ENCODE results near the gene ACSBG1.

Gene ACSBG1

GRCh38 chr15:78233496-78233895 lies 869 bp downstream of the ACSBG1 start:
- H3K36me3 ChIP-seq (ENCODE audit: insufficient read depth, low read length), result no peaks in the 10 kb centered on the region
- no peaks in the 10 kb centered on the region for H3K9me3 ChIP-seq (replicated peaks; ENCODE audit: low read length)
- no peak overlapping the region for H3K9ac ChIP-seq (ENCODE audit: low read depth, low read length)
- H3K4me3 ChIP-seq (ENCODE audit: low read length), result no peak overlapping the region
- H3K27me3 ChIP-seq (ENCODE audit: control insufficient read depth, insufficient read depth, low read length), result peaks cover 69% of the 10 kb centered on the region
- H3K4me2 ChIP-seq (ENCODE audit: low read length), result no peak overlapping the region
- no peaks in the 10 kb centered on the region for H3K4me1 ChIP-seq (ENCODE audit: control insufficient read depth, insufficient read depth, low read length)

- no peak overlapping the region for H3K4me3 ChIP-seq (ENCODE audit: low read length)
- no peak overlapping the region for H3K9ac ChIP-seq (ENCODE audit: low read depth, low read length)
- no peak overlapping the region for H3K4me2 ChIP-seq (ENCODE audit: low read length)
- no peaks in the 10 kb centered on the region for H3K36me3 ChIP-seq (ENCODE audit: insufficient read depth, low read length)
- no peaks in the 10 kb centered on the region for H3K9me3 ChIP-seq (replicated peaks; ENCODE audit: low read length)
- H3K27me3 ChIP-seq (ENCODE audit: control insufficient read depth, insufficient read depth, low read length), result peaks cover 74% of the 10 kb centered on the region
- H3K4me1 ChIP-seq (ENCODE audit: control insufficient read depth, insufficient read depth, low read length), result no peaks in the 10 kb centered on the region
These were observed 1.4 kb downstream of the ACSBG1 start for GRCh38 chr15:78232951-78233350.

GRCh38 chr15:78229431-78230406 lies 4.6 kb downstream of the ACSBG1 start:
- no peaks in the 10 kb centered on the region for H3K4me1 ChIP-seq (ENCODE audit: control insufficient read depth, insufficient read depth, low read length)
- peaks cover 51% of the 10 kb centered on the region for H3K27me3 ChIP-seq (ENCODE audit: control insufficient read depth, insufficient read depth, low read length)
- no peak overlapping the region for H3K4me2 ChIP-seq (ENCODE audit: low read length)
- no peaks in the 10 kb centered on the region for H3K9me3 ChIP-seq (replicated peaks; ENCODE audit: low read length)
- H3K9ac ChIP-seq (ENCODE audit: low read depth, low read length), result no peak overlapping the region
- H3K36me3 ChIP-seq (ENCODE audit: insufficient read depth, low read length), result no peaks in the 10 kb centered on the region
- no peak overlapping the region for H3K4me3 ChIP-seq (ENCODE audit: low read length)

DNA sequence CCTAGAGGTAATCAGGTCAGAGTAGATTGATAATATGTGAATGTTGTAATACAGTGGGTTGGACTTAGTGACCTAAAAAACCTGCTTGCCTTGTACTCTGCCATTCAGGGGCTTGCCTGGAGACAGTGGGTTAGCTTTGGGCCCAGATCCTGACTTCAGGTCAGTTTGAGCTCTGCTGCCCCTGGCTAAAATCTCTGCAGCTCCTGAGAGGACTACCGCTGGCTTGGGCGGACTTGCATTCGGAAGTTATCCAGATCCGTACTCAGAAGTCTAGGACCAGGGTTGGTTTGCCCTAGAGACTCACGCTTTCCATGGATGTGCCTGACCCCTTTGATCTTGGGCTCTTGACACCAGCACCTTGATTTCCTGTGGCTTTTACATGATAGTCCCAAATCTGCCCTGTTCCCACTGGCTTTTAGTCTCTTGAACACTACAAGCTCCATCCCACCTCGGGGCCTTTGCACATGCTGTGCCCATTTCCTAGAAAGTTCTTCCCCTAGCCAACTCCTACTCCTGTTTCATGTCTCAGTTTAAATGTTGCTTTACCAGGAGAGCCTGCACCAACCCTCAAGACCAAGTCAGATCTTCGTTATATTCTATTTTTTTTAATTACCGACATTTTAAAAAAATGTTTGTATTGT lies 5.9 kb downstream of the ACSBG1 start:
- H3K4me3 ChIP-seq (ENCODE audit: low read length), result no peak overlapping the region
- no peak overlapping the region for H3K4me2 ChIP-seq (ENCODE audit: low read length)
- H3K9ac ChIP-seq (ENCODE audit: low read depth, low read length), result no peak overlapping the region
- peaks cover 44% of the 10 kb centered on the region for H3K27me3 ChIP-seq (ENCODE audit: control insufficient read depth, insufficient read depth, low read length)
- no peaks in the 10 kb centered on the region for H3K36me3 ChIP-seq (ENCODE audit: insufficient read depth, low read length)
- H3K4me1 ChIP-seq (ENCODE audit: control insufficient read depth, insufficient read depth, low read length), result no peaks in the 10 kb centered on the region
- no peaks in the 10 kb centered on the region for H3K9me3 ChIP-seq (replicated peaks; ENCODE audit: low read length)

DNA sequence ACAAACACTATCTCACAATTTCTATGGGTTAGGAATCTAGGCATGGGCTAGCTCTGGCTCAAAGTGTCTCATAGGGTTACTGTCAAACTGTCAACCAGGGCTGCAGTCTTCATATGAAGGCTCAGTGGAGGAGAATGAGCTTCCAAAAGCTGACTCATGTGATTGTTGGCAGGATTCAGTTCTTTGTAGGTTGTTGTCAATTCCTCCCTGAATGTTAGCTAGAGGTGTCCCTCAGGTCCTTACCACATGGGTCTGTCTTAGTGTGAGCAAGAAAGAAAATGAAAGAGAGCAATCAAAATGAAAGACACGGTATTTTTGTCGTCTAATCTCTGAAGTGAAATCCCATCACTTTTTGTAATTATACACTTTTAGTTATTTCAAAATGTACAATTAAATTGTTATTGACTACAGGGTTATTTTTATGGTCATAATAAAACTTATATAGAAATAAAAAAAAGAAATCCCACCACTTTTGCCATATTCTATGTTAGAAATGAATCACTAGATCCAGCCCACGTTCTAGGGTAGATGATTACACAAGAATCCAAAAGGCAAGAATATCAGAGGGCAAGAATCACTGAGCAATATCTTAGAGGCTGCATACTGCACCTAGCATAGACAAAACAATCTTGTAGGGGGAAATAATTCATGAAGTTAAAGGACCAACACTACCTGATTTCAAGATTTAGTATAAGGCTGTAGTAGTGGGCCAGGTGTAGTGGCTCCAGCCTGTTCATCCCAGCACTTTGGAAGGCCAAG lies 8.4 kb downstream of the ACSBG1 start:
- Histone ChIP-seq H3K4me3 (ENCODE audit: low read length) (no peak overlapping the region), H3K36me3 (ENCODE audit: insufficient read depth, low read length) (no peaks in the 10 kb centered on the region), H3K4me1 (ENCODE audit: control insufficient read depth, insufficient read depth, low read length) (no peaks in the 10 kb centered on the region), H3K9ac (ENCODE audit: low read depth, low read length) (no peak overlapping the region), H3K4me2 (ENCODE audit: low read length) (no peak overlapping the region), H3K9me3 (replicated peaks; ENCODE audit: low read length) (no peaks in the 10 kb centered on the region), H3K27me3 (ENCODE audit: control insufficient read depth, insufficient read depth, low read length) (peaks cover 31% of the 10 kb centered on the region)

DNA sequence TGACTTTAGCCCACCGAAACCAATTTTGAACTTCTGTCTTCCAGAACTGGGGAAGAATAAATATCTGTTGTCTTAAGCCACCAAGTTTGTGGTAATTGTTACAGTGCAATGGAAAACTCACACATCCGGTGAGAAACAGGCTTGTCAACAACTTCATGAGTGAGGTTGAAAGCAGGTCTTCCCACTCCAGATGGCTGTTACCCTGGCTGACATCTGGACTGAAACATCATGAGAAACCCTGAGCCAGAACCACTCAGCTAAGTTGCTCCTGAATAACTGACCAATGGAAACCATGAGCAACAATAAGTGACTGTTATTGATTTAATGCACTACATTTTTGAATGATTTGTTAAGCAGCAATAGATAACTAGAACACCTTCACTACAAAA lies 10.3 kb downstream of the ACSBG1 start:
- Histone ChIP-seq H3K4me2 (ENCODE audit: low read length) (no peak overlapping the region), H3K9me3 (replicated peaks; ENCODE audit: low read length) (no peaks in the 10 kb centered on the region), H3K9ac (ENCODE audit: low read depth, low read length) (no peak overlapping the region)

DNA sequence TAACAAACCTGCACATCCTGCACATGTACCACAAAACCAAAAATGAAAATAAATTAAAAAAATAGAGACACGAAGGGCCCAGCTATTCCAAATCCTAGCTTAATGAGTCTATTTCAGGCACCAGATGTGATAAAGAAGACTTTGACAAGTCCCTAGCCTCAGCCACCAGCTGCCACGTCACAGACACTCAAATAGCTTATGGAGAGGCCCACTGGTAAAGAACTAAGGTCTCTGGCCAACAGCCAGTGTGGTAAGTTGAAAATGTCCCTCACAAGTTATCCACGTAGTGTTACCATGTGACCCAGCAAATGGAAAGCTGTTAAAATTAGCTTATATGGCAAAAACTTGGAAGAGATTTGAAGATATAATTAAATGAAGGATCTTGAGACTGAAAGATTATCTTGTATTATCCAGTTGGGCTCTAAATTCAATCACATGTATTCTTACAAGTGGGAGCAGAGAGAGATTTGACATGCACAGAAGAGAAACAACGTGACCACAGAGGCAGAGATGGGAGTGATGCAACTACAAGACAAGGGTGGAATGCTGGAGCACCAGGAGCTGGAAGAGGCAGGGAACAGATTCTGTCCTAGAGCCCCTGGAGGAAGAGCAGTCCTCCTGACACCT lies 10.9 kb downstream of the ACSBG1 start:
- H3K9ac ChIP-seq (ENCODE audit: low read depth, low read length), result no peak overlapping the region
- H3K4me3 ChIP-seq (ENCODE audit: low read length), result no peak overlapping the region
- H3K9me3 ChIP-seq (replicated peaks; ENCODE audit: low read length), result no peaks in the 10 kb centered on the region
- no peaks in the 10 kb centered on the region for H3K4me1 ChIP-seq (ENCODE audit: control insufficient read depth, insufficient read depth, low read length)
- H3K27me3 ChIP-seq (ENCODE audit: control insufficient read depth, insufficient read depth, low read length), result peaks cover 15% of the 10 kb centered on the region
- no peak overlapping the region for H3K4me2 ChIP-seq (ENCODE audit: low read length)
- H3K36me3 ChIP-seq (ENCODE audit: insufficient read depth, low read length), result no peaks in the 10 kb centered on the region

More for the DNA sequence above, 10.3 kb downstream of the ACSBG1 start:
- peaks cover 18% of the 10 kb centered on the region for H3K27me3 ChIP-seq (ENCODE audit: control insufficient read depth, insufficient read depth, low read length)
- H3K36me3 ChIP-seq (ENCODE audit: insufficient read depth, low read length), result no peaks in the 10 kb centered on the region
- H3K4me3 ChIP-seq (ENCODE audit: low read length), result no peak overlapping the region
- H3K4me1 ChIP-seq (ENCODE audit: control insufficient read depth, insufficient read depth, low read length), result no peaks in the 10 kb centered on the region

DNA sequence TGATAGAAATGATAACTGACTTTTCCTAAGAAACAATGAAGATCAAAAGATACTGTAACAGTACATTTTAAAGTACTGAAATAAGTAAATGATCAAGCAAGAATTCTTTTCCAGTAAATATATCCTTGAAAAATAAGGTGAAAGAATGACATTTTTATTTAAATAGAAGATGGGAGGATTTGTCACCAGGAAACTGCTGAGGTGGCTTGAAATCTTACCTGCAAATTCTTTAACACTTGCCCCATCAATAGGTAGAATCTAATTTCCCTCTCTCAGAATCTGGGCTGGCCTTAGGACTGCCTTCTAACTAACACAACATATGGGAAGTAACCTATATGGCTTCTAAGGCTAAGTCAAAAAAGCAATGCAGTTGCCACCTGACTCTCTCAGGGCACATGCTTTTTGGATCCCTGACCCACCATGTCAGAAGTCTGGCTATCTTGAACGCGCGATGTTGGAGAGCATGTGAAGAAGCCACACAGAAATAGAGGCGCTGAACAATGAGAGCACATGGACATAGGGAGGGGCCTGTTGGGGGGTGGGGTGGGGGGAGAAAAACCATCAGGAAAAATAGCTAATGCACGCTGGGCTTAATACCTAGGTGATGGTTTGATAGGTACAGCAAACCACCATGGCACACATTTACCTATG lies 11.5 kb downstream of the ACSBG1 start:
- Histone ChIP-seq H3K9me3 (replicated peaks; ENCODE audit: low read length) (no peaks in the 10 kb centered on the region), H3K4me1 (ENCODE audit: control insufficient read depth, insufficient read depth, low read length) (no peaks in the 10 kb centered on the region), H3K27me3 (ENCODE audit: control insufficient read depth, insufficient read depth, low read length) (peaks cover 10% of the 10 kb centered on the region), H3K9ac (ENCODE audit: low read depth, low read length) (no peak overlapping the region), H3K36me3 (ENCODE audit: insufficient read depth, low read length) (no peaks in the 10 kb centered on the region), H3K4me3 (ENCODE audit: low read length) (no peak overlapping the region), H3K4me2 (ENCODE audit: low read length) (no peak overlapping the region)

DNA sequence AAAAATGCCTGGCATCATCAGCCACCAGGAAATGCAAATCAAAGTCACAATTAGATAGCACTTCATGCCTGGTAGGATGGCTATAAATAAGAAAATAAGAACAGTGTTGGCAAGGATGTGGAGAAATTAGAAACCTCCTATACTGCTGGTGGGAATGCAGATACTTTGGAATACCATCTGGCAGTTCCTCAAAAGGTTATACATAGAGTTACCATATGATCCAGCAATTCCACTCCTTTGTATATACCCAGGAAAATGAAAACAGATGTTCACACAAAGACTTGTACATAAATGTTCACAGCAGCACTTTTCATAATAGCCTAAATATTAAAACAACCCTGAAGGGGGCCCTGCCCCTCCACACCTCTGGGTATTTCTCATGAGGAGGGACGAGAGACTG lies 13.7 kb downstream of the ACSBG1 start:
- no peak overlapping the region for H3K4me3 ChIP-seq (ENCODE audit: low read length)
- H3K4me2 ChIP-seq (ENCODE audit: low read length), result no peak overlapping the region
- no peaks in the 10 kb centered on the region for H3K9me3 ChIP-seq (replicated peaks; ENCODE audit: low read length)
- no peak overlapping the region for H3K9ac ChIP-seq (ENCODE audit: low read depth, low read length)
- H3K36me3 ChIP-seq (ENCODE audit: insufficient read depth, low read length), result no peaks in the 10 kb centered on the region
- H3K27me3 ChIP-seq (ENCODE audit: control insufficient read depth, insufficient read depth, low read length), result peaks cover 10% of the 10 kb centered on the region
- H3K4me1 ChIP-seq (ENCODE audit: control insufficient read depth, insufficient read depth, low read length), result peaks cover 8% of the 10 kb centered on the region

GRCh38 chr15:78216276-78217104 lies 17.9 kb downstream of the ACSBG1 start:
- peak overlapping the region; percentile 2 for H3K4me2 ChIP-seq (ENCODE audit: low read length)
- no peak overlapping the region for H3K9ac ChIP-seq (ENCODE audit: low read depth, low read length)
- H3K4me3 ChIP-seq (ENCODE audit: low read length), result no peak overlapping the region
- peaks cover 26% of the 10 kb centered on the region for H3K4me1 ChIP-seq (ENCODE audit: control insufficient read depth, insufficient read depth, low read length)
- H3K27me3 ChIP-seq (ENCODE audit: control insufficient read depth, insufficient read depth, low read length), result no peaks in the 10 kb centered on the region
- H3K9me3 ChIP-seq (replicated peaks; ENCODE audit: low read length), result no peaks in the 10 kb centered on the region
- no peaks in the 10 kb centered on the region for H3K36me3 ChIP-seq (ENCODE audit: insufficient read depth, low read length)
